H1 (cell line): ENCODE measurements around the gene FBXL16. TPM values are rescaled to one million over a fixed set of nuclear protein-coding genes. Genes with fewer than 3 reads are reported as not detected.

Source experiments
- CTCF ChIA-PET: fragments of 300-600 bp; sonication (Branson Sonifier 250); formaldehyde crosslinking; loops from one replicate; lab custom pipeline; 2021; ENCODE audit not compliant: partially characterized antibody; lab: Charles Lee
- POLR2A ChIA-PET: fragments of 300-600 bp; sonication (Branson Sonifier 250); formaldehyde crosslinking; loops from one replicate; lab custom pipeline; 2021; ENCODE audit warnings: inconsistent platforms; ENCODE audit not compliant: partially characterized antibody; lab: Charles Lee
- DNase-seq, 2 experiments: peaks; one replicate each; pipeline versions ENCODE4 v3.0.0 to v3.0.0-alpha.2; 2010 to 2022; ENCODE audit warnings: low spot score in 2 of 2, low read depth in 1 of 2, mixed read lengths in 1 of 2
- FAIRE-seq: peaks from 2 replicates; lab custom pipeline; 2011; peaks lifted over from hg19 to GRCh38; lab: Jason Lieb, UNC
- H2AFZ ChIP-seq: 2 replicates; pipeline ENCODE4 v1.8.1; 2012; ENCODE audit warnings: low read length, inconsistent platforms
- H2AK5ac ChIP-seq: 2 replicates; pipeline ENCODE4 v1.6.1; 2013; ENCODE audit warnings: low read depth, low read length
- H2BK120ac ChIP-seq: replicated peaks from 2 replicates; pipeline ENCODE3; 2013; ENCODE audit warnings: low read depth, low read length, inconsistent platforms
- H2BK12ac ChIP-seq: 2 replicates; pipeline ENCODE4 v1.6.1; 2013; ENCODE audit warnings: low read depth, low read length
- H2BK15ac ChIP-seq: 2 replicates; pipeline ENCODE4 v1.6.1; 2013; ENCODE audit warnings: low read length
- H2BK20ac ChIP-seq: 2 replicates; pipeline ENCODE4 v1.6.1; 2013; ENCODE audit warnings: low read length
- H2BK5ac ChIP-seq: 2 replicates; pipeline ENCODE4 v1.6.1; 2013; ENCODE audit warnings: low read depth, low read length
- H3K14ac ChIP-seq: 2 replicates; pipeline ENCODE4 v1.6.1; 2013; ENCODE audit warnings: inconsistent platforms; ENCODE audit not compliant: insufficient read length
- H3K18ac ChIP-seq: 2 replicates; pipeline ENCODE4 v1.6.1; 2013; ENCODE audit warnings: low read length; ENCODE audit errors: extremely low read depth
- H3K23ac ChIP-seq: 2 replicates; pipeline ENCODE4 v1.6.1; 2013; ENCODE audit warnings: inconsistent platforms; ENCODE audit not compliant: insufficient read length
- H3K23me2 ChIP-seq: 2 replicates; pipeline ENCODE4 v1.6.1; 2013; ENCODE audit warnings: low read depth, low read length
- H3K27ac ChIP-seq: 2 replicates; pipeline ENCODE4 v1.6.1; 2011; ENCODE audit warnings: low read depth, low read length, inconsistent platforms
- H3K27me3 ChIP-seq, 4 experiments: replicated peaks in 1 of 4; 1 replicate in 1 of 4; 2 replicates in 3 of 4; pipeline versions ENCODE4 v1.6.1 to v1.8.1; 2011 to 2013; ENCODE audit warnings: low read length in 3 of 4, mild to moderate bottlenecking in 3 of 4, inconsistent platforms in 2 of 4, mixed read lengths in 2 of 4, moderate library complexity in 1 of 4; ENCODE audit not compliant: control insufficient read depth in 3 of 4, insufficient read depth in 3 of 4; ENCODE audit errors: extremely low read depth in 1 of 4
- H3K36me3 ChIP-seq, 4 experiments: 2 replicates each; pipeline versions ENCODE4 v1.6.1 to v1.8.1; 2011 to 2013; ENCODE audit warnings: mild to moderate bottlenecking in 4 of 4, low read length in 3 of 4, moderate library complexity in 2 of 4, control low read depth in 1 of 4, inconsistent platforms in 1 of 4; ENCODE audit not compliant: insufficient read depth in 4 of 4, control insufficient read depth in 2 of 4
- H3K4ac ChIP-seq: replicated peaks from 2 replicates; pipeline ENCODE3; 2013; ENCODE audit warnings: low read length, low read depth, mixed read lengths, inconsistent platforms; ENCODE audit not compliant: insufficient read length
- H3K4me1 ChIP-seq, 4 experiments: replicated peaks in 1 of 4; 1 replicate in 1 of 4; 2 replicates in 3 of 4; pipeline versions ENCODE4 v1.6.1 to v1.8.1; 2011 to 2013; ENCODE audit warnings: low read length in 3 of 4, inconsistent platforms in 2 of 4, mixed read lengths in 1 of 4; ENCODE audit not compliant: insufficient read depth in 4 of 4, control insufficient read depth in 3 of 4
- H3K4me2 ChIP-seq, 2 experiments: 2 replicates each; pipeline versions ENCODE4 v1.6.1 to v1.8.1; 2011 to 2013; ENCODE audit warnings: low read depth in 2 of 2, low read length in 2 of 2, control low read depth in 1 of 2, inconsistent platforms in 1 of 2, mild to moderate bottlenecking in 1 of 2; ENCODE audit not compliant: insufficient read depth in 1 of 2
- H3K4me3 ChIP-seq, 4 experiments: fragments of 200-600, 300-600 bp in 1 of 4; sonication (generic), shearing (Covaris generic), sonication (Bioruptor Twin) in 1 of 4; 2 replicates each; pipeline versions ENCODE4 v1.5.1 to v1.8.1; 2011 to 2016; ENCODE audit warnings: low read length in 4 of 4, low read depth in 3 of 4, control low read depth in 2 of 4, inconsistent platforms in 2 of 4, mild to moderate bottlenecking in 2 of 4, mixed read lengths in 1 of 4, moderate library complexity in 1 of 4; ENCODE audit not compliant: insufficient read depth in 2 of 4; ENCODE audit errors: extremely low read depth in 1 of 4
- H3K56ac ChIP-seq: replicated peaks from 2 replicates; pipeline ENCODE3; 2013; ENCODE audit warnings: low read depth, mild to moderate bottlenecking, mixed read lengths, low read length, inconsistent platforms; ENCODE audit not compliant: insufficient read length
- H3K79me1 ChIP-seq: 2 replicates; pipeline ENCODE4 v1.6.1; 2013; ENCODE audit warnings: low read depth, low read length, control low read depth
- H3K79me2 ChIP-seq, 2 experiments: 2 replicates each; pipeline versions ENCODE4 v1.6.1 to v1.8.1; 2012 to 2013; ENCODE audit warnings: low read length in 2 of 2, mild to moderate bottlenecking in 2 of 2, inconsistent platforms in 1 of 2; ENCODE audit not compliant: insufficient read depth in 2 of 2, control insufficient read depth in 1 of 2
- H3K9ac ChIP-seq, 4 experiments: replicated peaks in 1 of 4; 1 replicate in 1 of 4; 2 replicates in 3 of 4; pipeline versions ENCODE4 v1.6.1 to v1.8.1; 2011 to 2013; ENCODE audit warnings: low read depth in 3 of 4, low read length in 3 of 4, control low read depth in 2 of 4, mild to moderate bottlenecking in 2 of 4, moderate library complexity in 2 of 4, inconsistent platforms in 1 of 4; ENCODE audit errors: extremely low read depth in 1 of 4
- H3K9me3 ChIP-seq, 2 experiments: 2 replicates each; pipeline versions ENCODE4 v1.6.1 to v1.8.1; 2012 to 2013; ENCODE audit warnings: mild to moderate bottlenecking in 2 of 2, moderate library complexity in 2 of 2, control low read depth in 1 of 2, inconsistent platforms in 1 of 2, low read depth in 1 of 2, low read length in 1 of 2, mixed read lengths in 1 of 2; ENCODE audit not compliant: insufficient read depth in 2 of 2
- H4K20me1 ChIP-seq, 2 experiments: replicated peaks in 1 of 2; 2 replicates each; pipeline versions ENCODE3 to v1.8.1; 2011 to 2013; ENCODE audit warnings: inconsistent platforms in 2 of 2, low read length in 2 of 2, mild to moderate bottlenecking in 1 of 2; ENCODE audit not compliant: insufficient read depth in 2 of 2, control insufficient read depth in 1 of 2
- H4K5ac ChIP-seq: 2 replicates; pipeline ENCODE4 v1.6.1; 2013; ENCODE audit warnings: low read length, low read depth, mixed read lengths, inconsistent platforms; ENCODE audit not compliant: insufficient read length
- H4K8ac ChIP-seq: 2 replicates; pipeline ENCODE4 v1.8.0; 2013; ENCODE audit warnings: mild to moderate bottlenecking, moderate library complexity, low read length, inconsistent platforms; ENCODE audit not compliant: insufficient read depth; ENCODE audit errors: extremely low read depth
- H4K91ac ChIP-seq: replicated peaks from 2 replicates; pipeline ENCODE3; 2013; ENCODE audit warnings: low read length, mixed read lengths, inconsistent platforms; ENCODE audit not compliant: insufficient read length
- BACH1 ChIP-seq: IDR thresholded peaks from 2 replicates; pipeline ENCODE4 v1.6.1; 2012; ENCODE audit warnings: low read length, improper control_type of control experiment
- CEBPB ChIP-seq: IDR thresholded peaks from 2 replicates; pipeline ENCODE4 v1.6.1; 2012; ENCODE audit warnings: low read depth, low read length
- HDAC2 ChIP-seq, 2 experiments: fragments of 300-600 bp in 1 of 2; sonication (generic) in 1 of 2; IDR thresholded peaks; 2 replicates each; pipeline ENCODE4 v1.6.1; 2011 to 2012; ENCODE audit warnings: low read depth in 2 of 2, low read length in 2 of 2, mild to moderate bottlenecking in 2 of 2, moderate library complexity in 2 of 2, borderline replicate concordance in 1 of 2, inconsistent platforms in 1 of 2
- MAX ChIP-seq: IDR thresholded peaks from 2 replicates; pipeline ENCODE4 v1.6.1; 2012; ENCODE audit warnings: inconsistent platforms
- SIRT6 ChIP-seq: IDR thresholded peaks from one replicate; pipeline ENCODE4 v1.7.1; 2012; ENCODE audit warnings: low read length, inconsistent platforms
- TAF1 ChIP-seq: IDR thresholded peaks from 2 replicates; pipeline ENCODE4 v1.6.1; 2011; ENCODE audit warnings: mild to moderate bottlenecking, low read depth, low read length
- TEAD4 ChIP-seq: IDR thresholded peaks from 2 replicates; pipeline ENCODE4 v1.6.1; 2012; ENCODE audit warnings: low read depth, low read length, inconsistent platforms, mixed read lengths
- WGBS, 2 experiments: shearing (Covaris generic) in 1 of 2; methylation state at CpG; one replicate each; pipeline versions ENCODE4 v1.1.6 to v1.1.7; 2013 to 2015; ENCODE audit warnings: low lambda C conversion rate in 2 of 2, mixed read lengths in 2 of 2, inconsistent platforms in 1 of 2, low coverage in 1 of 2, missing lambda C conversion rate in 1 of 2; ENCODE audit not compliant: insufficient replicate concordance in 2 of 2, insufficient coverage in 1 of 2, insufficient read length in 1 of 2; ENCODE audit errors: extremely low coverage in 1 of 2, missing lambda C conversion rate in 1 of 2; 5-methylcytosine and 5-hydroxymethylcytosine counted together
- polyA plus RNA-seq, 7 experiments: library from polyadenylated mRNA; depleted of rRNA in 3 of 7; stranded (reverse) in 5 of 7; unstranded in 2 of 7; fragments of >200 nt in 5 of 7; fragments of 200-250 nt in 2 of 7; gene quantifications; 1 replicate in 5 of 7; 2 replicates in 1 of 7; 4 replicates in 1 of 7; pipeline versions ENCODE4 v1.2.1 to v1.2.3, GENCODE V29; 2011 to 2013; ENCODE audit warnings: missing spikeins in 2 of 7, mixed read lengths in 2 of 7
- total RNA-seq: library from RNA; stranded (reverse); fragmentation: NEBNext Ultra II Directional; extraction: Animal tissue kit (Norgen Biotek cat#: 25700); gene quantifications from 2 replicates; pipeline ENCODE4 v1.2.1, GENCODE V29; 2021

FBXL16 gene
- total and polyA plus RNA-seq, 2 of the 8 experiments (the other 6 are each of a cell fraction or from before 2014, with no cell fraction given), result 12.5 to 12.8 TPM

GRCh38 chr16:732332-732731 lies 26.7 kb upstream of the FBXL16 start:
- H2AFZ ChIP-seq, result no peak overlapping the region
- no peak overlapping the region for H2BK15ac ChIP-seq
- H3K4me2 ChIP-seq, result no peak overlapping the region
- no peak for DNase-seq
- no peak overlapping the region for H3K23ac ChIP-seq
- no peaks in the 10 kb centered on the region for H3K79me2 ChIP-seq
- peaks cover 12% of the 10 kb centered on the region; the same call in 1 of the 2 replicates for H3K23me2 ChIP-seq
- no peak overlapping the region for H3K18ac ChIP-seq
- POLR2A ChIA-PET, result interaction anchor here (0.8 to 23.0 kb wide), 5 partner anchors 7 to 69 kb away, joined by 3 to 353 read pairs (median 4); partner anchors contain the start of genes ANTKMT, CCDC78, CIAO3 and HAGHL
- H4K91ac ChIP-seq, result no peak overlapping the region
- H2BK120ac ChIP-seq, result no peak overlapping the region
- H3K9ac ChIP-seq, result no peak overlapping the region
- no peak overlapping the region for H4K5ac ChIP-seq
- no peak overlapping the region for H2AK5ac ChIP-seq
- no peak overlapping the region for H4K8ac ChIP-seq
- no peak overlapping the region for H3K27ac ChIP-seq
- peaks cover 0 to 5% (median 3%) of the 10 kb centered on the region in 4 experiments; a peak in 3 of 7 replicates for H3K27me3 ChIP-seq
- H3K4ac ChIP-seq, result no peak overlapping the region
- no peak for FAIRE-seq
- peaks cover 0 to 4% (median under 1%) of the 10 kb centered on the region in 4 experiments; a peak in 4 of 7 replicates for H3K4me1 ChIP-seq
- TF ChIP-seq TAF1, result no peak
- no peak for TF ChIP-seq BACH1
- TF ChIP-seq SIRT6, result no peak
- TF ChIP-seq MAX, result no peak
- no peak for TF ChIP-seq HDAC2 (IDR thresholded peaks at IDR 0.05; ENCODE audit: borderline replicate concordance in 1 of 2, low read depth in 2 of 2, low read length in 2 of 2)
- TF ChIP-seq TEAD4, result no peak
- TF ChIP-seq CEBPB, result no peak
- peaks cover 2 to 11% of the 10 kb centered on the region in 2 experiments for H4K20me1 ChIP-seq
- peaks cover 0 to 3% (median 2%) of the 10 kb centered on the region in 4 experiments; a peak in 2 of 8 replicates for H3K36me3 ChIP-seq
- H2BK12ac ChIP-seq, result no peak overlapping the region
- no peak overlapping the region for H3K14ac ChIP-seq
- H3K79me1 ChIP-seq, result no peaks in the 10 kb centered on the region
- H3K56ac ChIP-seq, result no peak overlapping the region
- H3K4me3 ChIP-seq, result no peak overlapping the region
- no peak overlapping the region for H2BK5ac ChIP-seq
- CTCF ChIA-PET, result interaction anchor here (1.1 to 35.8 kb wide), 6 partner anchors 4 to 439 kb away, joined by 3 to 977 read pairs (median 219); partner anchors contain the start of genes ANTKMT, CCDC78, CHTF18 and CIAO3
- no peak overlapping the region for H2BK20ac ChIP-seq
- 92% methylated on average over 12 of the region's 12 CpGs; no CpG with 5 or more reads in 1 of the 2 experiments for WGBS, 2 experiments
- no peaks in the 10 kb centered on the region for H3K9me3 ChIP-seq
